Stimulated activated CD4-positive, alpha-beta T cell treated with anti-CD3 and anti-CD28 coated beads, Interleukin-15, amount 100 ng/mL, for 1 hour (primary cell): Measurements from ENCODE around the gene TBC1D3D.
"Not testable (repeated sequence)": the region's sequence is repeated elsewhere in the genome, so short reads cannot be mapped to it uniquely, and the experiment has no call there.

Source experiments
- DNase-seq, 2 donors: peaks; one replicate each; pipeline ENCODE4 v3.0.0-alpha.2; 2020; ENCODE audit warnings: low read depth in 1 of 2, low spot score in 1 of 2

The TBC1D3D gene

GRCh38 chr17:38003676-38004075, at the start of gene TBC1D3D:
TSS of gene TBC1D3D (plus strand) at chr17:38003976. CDS start at chr17:38005561, 1,585 bp downstream.
- DNase-seq = not testable (repeated sequence)

DNA sequence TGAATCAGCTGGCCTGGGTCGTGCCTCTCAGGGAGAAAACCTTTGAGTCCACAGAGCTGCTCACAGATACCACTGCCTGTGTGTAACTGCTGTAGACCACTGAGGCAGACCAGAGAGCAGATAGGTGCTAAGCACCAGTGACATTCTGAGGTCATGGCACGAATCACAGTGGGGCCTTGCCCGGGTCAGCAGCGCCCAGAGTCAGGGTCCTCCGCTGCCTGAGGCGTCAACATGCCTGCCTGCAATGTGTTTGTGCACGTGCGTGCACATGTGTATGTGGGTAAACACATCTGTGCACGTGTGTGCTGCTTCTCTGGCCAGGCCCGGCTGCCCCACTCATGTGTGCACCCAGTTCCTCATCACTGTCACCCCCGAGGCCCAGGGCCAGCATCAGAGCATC, 14.8 kb upstream of the TBC1D3D start, which contains the start of gene TBC1D3L:
Gene TBC1D3L (minus strand): TSS at position 101 of the 400 bp plus-strand sequence. CDS start 1,540 bp downstream, outside the sequence.
- not testable (repeated sequence) for DNase-seq
